Activated CD4-positive, alpha-beta T cell treated with anti-CD3 and anti-CD28 coated beads, Interleukin-2, amount 10 ng/mL, durations not matched to agents 7 days and 5 days (primary cell): ENCODE measurements around the gene UBP1. TPM values are rescaled to one million over a fixed set of nuclear protein-coding genes. Genes with fewer than 3 reads are reported as not detected.
"Not testable (repeated sequence)": the region's sequence is repeated elsewhere in the genome, so short reads cannot be mapped to it uniquely, and the experiment has no call there.

Source experiments
- CTCF ChIA-PET: fragments of 350-600 bp; sonication (Branson Sonifier 250); formaldehyde crosslinking; loops from one replicate; lab custom pipeline; 2021; ENCODE audit warnings: antibody characterized with exemption; lab: Charles Lee
- POLR2A ChIA-PET: fragments of 350-600 bp; sonication (Branson Sonifier 250); formaldehyde crosslinking; loops from one replicate; lab custom pipeline; 2021; ENCODE audit warnings: antibody characterized with exemption; lab: Charles Lee
- DNase-seq: peaks from one replicate; pipeline ENCODE4 v3.0.0-alpha.2; 2020
- H3K27ac Mint-ChIP-seq: one replicate; pipeline ENCODE4 v1.8.0; 2021; ENCODE audit warnings: mild to moderate bottlenecking, moderate library complexity, mixed read lengths
- H3K27me3 Mint-ChIP-seq: one replicate; pipeline ENCODE4 v1.8.0; 2021; ENCODE audit warnings: mixed read lengths
- H3K36me3 Mint-ChIP-seq: one replicate; pipeline ENCODE4 v1.8.0; 2021; ENCODE audit warnings: low read depth, mixed read lengths
- H3K4me1 Mint-ChIP-seq: one replicate; pipeline ENCODE4 v1.8.0; 2021; ENCODE audit warnings: mixed read lengths
- H3K4me3 Mint-ChIP-seq: one replicate; pipeline ENCODE4 v1.8.0; 2021; ENCODE audit warnings: mild to moderate bottlenecking, moderate library complexity, mixed read lengths
- H3K9me3 Mint-ChIP-seq: one replicate; pipeline ENCODE4 v1.8.0; 2021; ENCODE audit warnings: mixed read lengths
- total RNA-seq, 2 experiments: library from RNA; stranded (reverse); gene quantifications; one replicate each; pipeline ENCODE4 v1.2.3, GENCODE V29; 2021

UBP1 gene
- total RNA-seq, 2 experiments from 2014 or later: 63.2 to 76.3 TPM

DNA sequence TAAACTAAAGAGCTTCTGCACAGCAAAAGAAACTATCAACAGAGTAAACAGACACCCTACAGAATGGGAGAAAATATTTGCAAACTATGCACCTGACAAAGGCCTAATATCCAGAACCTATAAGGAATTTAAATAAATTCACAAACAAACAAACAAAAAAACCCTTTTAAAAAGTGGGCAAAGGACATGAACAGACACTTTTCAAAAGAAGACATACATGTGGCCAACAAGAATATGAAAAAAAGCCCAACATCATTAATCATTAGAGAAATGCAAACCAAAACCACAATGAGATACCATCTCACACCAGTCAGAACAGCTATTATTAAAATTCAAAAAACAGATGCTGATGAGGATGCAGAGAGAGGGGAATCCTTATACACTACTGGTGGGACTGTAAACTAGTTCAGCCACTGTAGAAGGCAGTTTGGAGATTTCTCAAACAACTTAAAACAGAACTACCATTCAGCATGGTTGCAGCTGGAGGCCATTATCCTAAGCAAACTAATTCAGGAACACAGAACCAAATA lies 101.2 kb downstream of the UBP1 start:
- H3K27ac Mint-ChIP-seq, H3K4me3 Mint-ChIP-seq, H3K4me1 Mint-ChIP-seq, H3K36me3 Mint-ChIP-seq, POLR2A ChIA-PET, H3K9me3 Mint-ChIP-seq, CTCF ChIA-PET, H3K27me3 Mint-ChIP-seq, DNase-seq: not testable (repeated sequence)

Other genes with a start within 250 kb of the UBP1 start
- not detected for gene SUSD5, start 221.6 kb downstream of the UBP1 start, total RNA-seq
- gene FBXL2, start 163.0 kb downstream of the UBP1 start, total RNA-seq: not detected